Measurements from ENCODE around the gene MUC6.

Gene MUC6

DNA sequence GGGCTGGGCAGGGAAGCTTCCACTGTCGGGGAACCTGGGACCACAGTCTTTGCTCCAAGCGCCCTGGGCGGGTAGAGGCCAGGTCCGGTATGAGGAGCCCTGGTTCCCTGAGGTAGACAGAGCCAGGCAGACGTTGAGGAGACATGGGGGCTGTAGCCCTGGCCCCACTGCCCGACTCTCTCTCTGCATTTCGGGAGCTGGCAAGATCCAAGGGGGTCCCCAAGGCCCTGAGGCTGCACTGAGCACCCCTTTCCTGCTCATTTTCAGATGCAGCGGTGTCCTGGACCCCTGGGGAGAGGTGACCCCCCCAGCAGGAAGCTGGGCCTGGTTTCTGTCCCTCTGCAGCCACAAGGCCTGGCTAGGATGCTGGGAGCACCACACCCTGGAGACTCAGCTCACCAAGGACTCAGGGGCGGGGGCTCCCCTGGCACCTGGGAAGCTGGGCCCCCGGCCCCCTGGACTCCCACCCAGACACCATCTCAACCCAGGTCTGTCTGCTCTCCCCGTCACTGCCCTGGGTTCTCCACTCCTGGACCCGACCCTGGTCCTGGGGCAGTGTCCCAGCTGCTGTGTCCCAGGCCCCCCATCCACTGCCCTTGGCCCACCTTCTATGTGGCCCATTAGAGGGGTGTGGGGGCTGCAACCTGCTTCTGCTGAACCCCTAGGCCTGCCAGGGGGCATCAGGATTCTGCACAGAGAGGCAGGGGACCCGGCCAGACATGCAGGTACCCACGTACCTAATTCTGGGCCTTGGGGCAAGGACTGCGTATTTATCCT, 15.0 kb upstream of the MUC6 start:
- DNase-seq, result no peak

DNA sequence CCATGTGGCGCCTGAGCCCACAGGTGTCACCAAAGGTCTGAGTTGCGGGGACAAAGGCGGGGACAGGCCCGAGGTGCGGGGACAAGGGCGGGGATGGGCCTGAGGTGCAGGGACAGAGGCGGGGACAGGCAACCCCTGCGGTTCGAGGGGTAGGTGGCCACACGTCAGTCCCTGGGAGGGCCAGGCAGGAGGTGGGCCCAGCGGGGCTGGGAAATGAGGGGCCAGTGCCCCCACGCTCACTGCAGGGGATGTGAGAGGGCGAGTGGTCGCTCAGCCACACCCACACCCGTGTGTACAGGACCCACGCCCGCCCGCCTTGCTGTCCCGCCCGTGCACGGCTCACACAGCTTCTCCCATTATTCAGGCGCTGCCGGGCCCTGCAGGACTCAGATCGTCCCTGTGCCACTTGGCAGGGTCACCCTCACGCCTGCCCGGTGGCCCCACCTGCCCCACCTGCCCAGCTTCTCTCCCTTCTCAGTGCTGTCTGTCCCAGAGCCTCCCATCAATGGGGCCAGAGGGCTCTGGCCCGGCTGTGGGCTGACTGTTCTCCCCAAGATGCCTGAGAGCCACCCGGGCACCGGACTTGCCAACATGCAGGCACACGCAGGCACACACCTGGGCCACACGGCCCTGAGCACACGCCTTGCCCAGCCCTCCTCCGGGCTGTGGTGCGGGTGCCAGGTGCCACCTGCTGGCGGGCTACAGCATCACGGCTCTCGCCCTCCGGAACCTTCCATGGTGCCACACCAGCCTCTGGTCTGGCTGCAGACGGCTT, 14.2 kb upstream of the MUC6 start:
- peak; percentile 59 to 70 for DNase-seq

DNA sequence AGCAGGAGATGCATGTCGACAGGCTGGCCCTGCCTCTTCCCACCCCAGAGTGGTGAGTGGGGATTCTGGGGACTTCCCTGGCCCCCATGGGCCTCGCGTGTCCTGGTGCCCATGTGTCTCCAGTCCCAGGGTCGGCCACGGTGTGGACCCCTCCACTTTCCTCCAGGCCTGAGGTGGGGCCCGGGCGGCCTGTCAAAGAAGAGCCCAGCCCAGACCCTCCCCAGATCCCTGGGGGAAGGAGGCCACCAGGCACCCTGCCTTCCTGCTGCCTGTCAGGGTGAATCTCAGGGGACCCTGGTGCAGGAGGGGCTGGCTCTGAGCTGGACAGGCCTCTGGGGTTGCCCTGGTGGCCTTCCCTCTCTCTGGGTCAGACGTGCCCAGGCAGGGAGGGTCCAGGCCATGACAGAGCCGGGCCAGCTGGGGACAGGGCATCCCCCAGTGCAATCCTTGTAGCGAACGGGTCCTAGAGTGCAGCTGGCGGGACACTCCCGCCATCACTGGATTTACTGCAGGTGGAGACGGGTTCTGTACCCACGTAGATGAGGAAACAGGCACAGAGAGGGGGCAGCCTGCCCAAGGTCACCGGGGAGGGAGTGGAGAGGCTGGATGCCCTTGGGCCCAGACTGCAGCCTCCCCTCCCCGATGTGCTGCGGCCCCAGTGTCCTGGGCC, 13.5 kb upstream of the MUC6 start:
- DNase-seq, result no peak

DNA sequence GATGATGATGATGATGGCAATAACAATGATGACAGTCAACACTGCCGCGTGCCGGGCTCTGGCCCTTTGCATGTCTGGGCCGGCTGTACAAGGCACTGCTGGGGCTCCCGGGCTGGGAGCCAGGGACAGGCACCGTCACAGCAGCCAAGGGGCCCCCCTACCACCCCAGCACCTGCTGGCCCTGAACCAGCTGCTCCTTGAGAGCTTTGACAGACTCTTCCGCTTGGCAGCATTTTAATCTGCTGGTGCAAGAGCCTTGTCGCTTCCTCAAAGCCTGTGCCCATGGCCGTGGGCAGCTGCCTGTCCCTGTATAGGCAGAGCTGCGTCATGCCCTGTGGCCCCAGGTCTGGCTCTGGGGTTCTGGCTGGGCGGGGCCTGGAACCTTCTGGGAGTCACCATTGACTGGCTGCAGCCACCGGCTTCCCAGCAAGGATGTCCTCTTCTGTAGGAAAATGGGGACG, 12.9 kb upstream of the MUC6 start:
- DNase-seq, result no peak

DNA sequence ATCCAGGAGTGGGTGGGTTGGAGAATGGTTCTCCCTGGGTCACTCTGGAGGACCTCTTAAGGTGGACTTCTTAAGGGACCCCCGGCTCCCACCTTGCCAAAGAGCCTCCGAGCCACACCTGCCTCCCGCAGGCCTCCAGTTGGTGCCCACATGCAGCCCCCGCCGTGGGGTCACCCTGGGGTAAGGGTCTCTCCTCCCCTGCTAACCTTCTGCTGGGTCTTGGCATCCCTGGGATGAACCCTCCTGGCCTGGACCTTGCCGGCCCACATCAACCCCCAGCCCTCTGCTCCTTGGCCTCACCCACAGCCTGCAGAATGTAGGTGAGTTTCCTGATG, 12.5 kb upstream of the MUC6 start:
- DNase-seq, result no peak

DNA sequence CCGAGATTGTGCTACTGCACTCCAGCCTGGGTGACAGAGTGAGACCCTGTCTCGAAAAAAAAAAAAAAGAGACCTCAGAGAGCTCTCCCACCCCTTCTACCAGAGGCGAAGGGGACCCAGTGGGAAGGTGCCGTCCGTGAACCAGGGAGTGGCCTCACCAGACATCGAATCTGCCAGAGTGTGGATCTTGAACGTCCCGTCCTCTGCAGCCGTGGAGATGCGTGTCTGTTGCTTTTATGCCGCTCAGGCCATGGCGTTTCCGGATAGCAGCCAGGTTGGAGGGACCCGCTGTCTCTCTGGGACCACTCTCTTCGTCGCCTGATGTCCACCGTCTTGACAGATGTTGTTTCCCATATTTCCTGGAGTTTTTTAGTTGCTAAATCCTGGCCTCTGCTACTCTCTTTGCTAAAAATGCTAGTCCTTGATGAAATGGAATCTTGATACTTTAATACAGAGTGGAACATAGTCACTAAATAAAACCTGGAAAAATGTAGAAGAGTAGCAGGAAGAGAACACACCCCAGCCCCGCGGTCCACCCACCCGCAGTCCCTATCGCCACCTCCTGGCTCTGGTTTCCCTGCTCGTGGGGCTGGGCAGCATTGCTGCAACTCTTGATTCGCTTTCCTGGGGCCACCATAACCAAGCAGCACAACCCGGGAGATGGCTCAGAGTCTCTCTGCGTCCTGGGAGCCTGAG, 12.0 kb upstream of the MUC6 start:
- DNase-seq, result no peak

DNA sequence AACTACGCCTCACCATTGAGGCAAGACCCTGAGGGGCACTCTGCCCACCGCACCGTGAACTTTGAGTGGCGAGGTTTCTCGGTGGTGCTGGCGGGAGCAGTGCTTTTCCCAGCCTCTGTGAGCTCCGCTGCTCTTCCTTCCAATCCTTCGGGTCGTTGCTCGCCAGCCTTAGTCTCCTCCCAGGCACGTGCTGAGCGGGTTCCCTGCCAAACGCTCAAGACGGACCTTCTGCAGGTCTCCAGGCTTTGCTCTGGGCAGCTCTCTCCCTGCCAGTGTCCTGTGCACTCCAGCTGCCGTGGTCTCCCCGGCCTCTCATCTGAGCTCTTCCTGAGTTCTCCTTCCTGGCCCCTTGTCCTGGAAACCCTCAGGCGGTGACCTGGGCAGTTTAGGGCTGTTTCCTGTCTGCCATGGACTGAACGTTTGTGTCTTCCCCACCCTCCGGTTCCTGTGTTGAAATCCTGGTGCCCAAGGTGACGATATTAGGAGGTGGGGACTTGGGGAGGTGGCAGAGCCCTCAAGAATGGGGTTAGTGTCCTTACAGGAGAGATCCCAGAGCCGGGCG, 11.2 kb upstream of the MUC6 start:
- no peak for DNase-seq

DNA sequence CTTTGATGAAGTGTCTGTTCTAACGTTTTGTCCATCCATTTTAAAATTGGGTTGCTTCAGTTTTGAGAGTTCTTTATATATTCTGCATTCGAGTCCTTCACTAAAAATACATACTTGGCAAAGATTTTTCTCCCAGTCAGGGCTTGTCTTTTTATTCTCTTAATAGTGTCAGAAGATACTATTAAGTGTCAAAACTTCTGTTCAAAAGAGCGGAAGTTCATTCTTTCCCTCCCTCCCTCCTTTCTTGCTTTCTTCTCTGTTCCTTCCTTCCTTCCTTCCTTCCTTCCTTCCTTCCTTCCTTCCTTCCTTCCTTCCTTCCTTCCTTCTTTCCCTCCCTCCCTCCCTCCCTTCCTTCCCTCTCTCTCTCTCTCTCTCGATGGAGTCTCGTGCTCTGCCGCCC, 7.6 kb upstream of the MUC6 start:
- no peak for DNase-seq

DNA sequence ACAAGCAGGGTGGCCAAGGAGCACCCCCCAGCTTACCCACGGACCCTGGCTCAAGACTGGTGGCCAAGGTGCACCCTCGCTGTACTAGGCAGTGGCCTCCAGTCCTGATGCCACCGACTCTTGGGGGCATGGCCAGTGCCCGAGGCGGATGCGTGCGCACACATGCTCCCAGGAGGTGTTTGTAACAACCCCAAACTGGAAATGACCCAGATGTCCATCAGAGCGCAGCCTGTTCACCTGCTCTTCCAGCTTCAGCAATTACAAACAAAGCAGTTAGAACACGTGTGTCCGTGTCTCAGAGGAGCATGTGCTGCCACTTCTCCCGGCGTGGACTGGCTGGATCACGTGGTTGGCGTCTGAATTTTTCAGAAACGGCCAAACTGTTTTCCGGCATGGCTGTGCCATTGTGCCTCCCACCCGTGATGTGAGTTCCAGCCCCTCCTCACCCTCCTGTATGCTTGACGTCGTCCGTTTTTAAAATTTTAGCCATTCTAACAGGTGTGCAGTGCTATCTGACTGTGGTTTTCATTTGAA, 7.1 kb upstream of the MUC6 start:
- DNase-seq, result no peak

DNA sequence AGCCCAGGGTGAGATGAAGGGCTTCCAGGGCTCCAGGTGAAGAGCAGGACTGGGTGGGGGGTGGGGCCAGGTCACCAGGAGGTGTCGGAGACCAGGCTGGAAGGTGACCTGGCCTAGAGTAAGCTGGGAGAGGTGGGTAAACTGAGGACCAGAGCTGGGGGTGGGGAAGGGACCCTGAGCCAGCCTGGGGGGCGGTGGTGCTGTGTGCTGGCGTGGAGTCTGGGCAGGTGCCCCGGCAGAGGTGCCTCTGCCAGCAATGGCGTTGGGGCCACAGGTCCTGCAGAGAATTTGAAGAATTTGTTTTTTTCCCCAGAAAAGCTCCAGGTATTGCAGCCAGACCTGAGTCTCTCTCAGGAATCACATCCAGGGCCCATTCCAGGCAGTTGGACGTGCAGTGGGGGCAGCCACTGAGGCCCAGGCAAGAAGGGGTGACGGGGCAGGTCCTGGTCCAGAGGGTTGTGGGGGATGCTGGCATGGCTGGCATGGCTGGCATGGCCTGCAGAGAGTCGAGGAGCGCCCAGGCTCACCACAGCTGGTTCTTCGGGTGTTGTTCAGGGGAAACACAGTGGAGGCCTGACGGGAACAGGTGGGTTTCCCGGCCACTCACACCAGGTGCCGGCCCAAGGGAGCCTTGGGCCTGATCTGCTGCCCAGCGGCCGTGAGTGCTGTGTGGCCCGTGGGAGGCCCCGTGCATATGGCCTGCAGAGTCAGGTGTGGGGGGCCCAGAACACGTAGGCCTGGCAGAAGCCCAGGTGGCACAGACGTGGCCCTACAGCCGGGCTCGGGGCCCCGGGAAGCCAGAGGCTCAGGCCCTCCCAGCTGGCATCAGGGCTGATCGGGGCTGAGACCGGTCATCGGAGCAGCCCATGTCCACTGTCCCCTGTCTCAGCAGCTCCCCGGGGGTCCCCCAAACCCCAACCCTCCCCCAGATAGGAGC, 6.4 kb upstream of the MUC6 start:
- no peak for DNase-seq

DNA sequence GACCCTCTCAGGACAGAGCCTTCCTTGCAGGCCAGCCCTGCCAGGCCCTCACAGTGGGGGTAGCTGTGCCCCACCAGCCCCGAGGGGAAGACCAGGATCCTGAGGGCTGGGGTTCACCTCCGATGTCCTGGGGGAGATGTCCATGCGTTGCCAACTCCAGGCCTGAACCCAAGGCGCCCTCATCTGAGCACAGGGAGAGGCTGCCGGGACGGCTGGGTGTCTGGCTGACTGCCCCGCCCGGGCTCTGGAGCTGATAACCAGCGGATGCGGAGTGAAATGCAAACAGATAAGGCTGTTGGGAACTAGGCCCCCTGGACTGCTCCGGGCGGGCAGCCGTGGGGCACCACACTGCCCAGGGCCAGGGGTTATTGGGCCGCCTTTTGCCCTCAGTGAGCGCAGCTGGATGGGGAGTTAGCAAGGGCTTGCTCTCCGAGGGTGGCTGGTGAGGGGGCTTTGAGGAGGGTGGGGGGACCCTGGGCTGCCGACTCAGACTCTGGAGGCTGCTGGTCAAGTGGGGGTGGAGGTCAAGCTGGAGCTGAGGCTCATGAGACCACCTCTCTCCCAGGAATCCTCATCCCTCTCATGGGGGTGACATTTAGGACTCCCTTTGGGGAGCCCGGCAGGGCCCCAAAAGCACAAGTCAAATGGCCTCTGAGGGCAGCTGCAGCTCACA, 5.6 kb upstream of the MUC6 start:
- DNase-seq, result no peak

DNA sequence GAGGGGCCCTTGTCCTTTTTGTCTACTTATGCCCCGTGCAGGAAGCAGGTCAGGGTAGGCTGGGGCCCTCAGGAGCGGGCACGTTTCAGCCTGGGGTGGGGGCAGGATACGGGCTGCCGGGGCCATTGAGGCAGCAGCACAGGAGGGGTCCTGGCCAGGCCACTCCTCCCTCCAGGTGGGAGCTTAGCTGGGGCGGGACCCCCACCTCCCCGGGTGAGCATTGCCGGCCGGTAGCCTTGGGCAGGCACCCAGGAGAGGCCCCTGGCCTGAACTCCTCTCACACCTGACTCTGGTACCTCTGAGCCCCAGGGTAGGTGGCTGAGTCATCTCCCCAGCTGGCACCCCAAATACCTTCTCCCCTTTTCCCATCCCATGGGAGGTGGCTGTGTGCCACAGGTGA, 5.0 kb upstream of the MUC6 start:
- DNase-seq, result no peak

DNA sequence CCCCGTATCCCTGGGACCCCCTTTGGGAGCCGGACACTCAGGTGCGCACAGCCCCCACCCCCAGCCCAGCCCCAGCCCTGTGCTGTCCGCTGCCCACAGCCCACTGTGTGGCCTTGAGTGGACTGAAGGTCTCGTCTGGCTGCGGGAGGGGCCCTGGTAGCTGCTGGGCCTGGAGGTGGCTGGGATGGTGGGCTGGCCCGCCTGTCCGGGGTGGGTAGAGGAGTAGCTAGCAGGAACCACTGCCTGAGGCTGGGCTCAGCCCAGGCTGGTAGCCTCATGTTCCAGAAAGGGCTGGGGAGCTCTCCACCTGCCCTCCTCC, 4.6 kb upstream of the MUC6 start:
- no peak for DNase-seq

DNA sequence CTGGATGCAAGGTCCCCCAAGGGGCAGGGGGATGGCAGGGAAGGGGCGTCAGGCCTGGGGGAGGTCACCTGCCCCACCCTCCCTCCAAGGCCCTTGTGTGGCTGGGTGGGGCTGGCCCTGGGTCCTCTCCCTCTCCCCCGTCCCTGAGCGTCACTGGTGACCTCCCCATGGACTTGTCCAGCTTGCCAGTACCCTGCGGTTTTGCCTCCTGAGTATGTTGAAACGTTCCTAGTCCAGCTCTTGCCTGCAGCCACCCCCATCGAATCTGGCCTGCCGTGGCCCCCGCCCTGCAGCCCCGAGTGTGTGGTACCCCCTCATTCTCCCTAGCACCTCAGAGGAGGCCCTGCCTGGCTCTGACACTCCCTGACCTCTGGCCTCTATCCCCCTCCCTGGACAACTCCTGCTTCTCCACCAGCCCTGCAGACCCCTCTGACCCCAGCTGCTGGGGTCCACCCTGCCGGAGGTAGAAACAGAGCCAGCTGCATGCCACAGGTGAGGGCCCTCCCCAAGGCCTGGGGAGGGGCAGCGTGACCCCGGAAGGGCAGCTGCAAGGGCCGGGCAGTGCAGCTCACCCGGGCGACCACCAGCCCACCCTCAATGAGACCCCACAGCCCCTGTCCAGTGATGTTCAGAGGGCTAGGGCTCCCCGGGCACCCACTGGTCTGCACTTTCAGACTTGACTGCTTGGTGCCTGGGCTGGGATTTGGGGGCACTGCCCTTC, 4.1 kb upstream of the MUC6 start:
- DNase-seq, result no peak

DNA sequence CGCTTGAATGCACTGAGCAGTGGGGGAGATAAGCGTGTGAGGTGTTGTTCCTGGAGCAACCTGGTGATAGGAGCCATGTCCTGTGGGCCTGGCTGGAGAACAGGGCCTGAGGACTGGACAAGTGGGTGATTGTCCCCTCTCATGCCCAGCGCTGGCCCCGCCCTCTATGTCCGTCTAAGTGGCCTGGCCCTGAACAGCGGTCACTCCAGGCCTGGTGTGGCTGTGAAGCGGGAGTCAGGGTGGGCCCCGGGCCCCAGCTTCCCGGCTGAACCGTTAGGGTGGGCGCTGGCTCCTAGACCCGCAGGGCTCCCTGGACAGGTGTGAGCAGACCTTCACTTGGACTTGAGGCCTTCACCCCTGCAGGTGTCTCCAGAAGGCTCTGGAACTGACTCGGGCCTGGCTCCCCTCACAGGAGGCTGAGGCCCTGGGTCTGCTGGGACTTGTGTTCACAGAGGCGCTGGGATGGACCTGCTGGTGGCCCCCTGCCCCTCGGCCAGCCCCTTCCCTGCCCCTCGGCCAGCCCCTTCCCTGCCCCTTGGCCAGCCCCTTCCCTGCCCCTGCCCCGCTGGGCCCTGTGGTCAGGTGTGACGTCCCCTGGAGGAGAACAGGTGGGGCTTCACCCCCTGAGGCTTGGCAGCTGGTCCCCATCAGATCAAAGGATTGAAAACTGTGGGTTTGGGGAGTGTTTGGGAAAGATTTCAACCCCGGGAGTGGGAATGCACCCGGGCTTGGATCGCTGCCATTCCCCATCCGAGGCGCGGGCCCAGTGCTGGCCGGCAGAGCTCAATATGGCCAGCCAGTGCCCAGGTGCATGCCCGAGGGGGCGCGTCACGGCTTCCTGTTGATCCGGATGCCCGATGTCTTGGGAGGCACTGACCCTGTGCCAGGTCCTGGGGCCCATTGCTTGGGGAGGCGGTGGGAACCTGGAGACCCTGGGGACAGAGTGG, 3.2 kb upstream of the MUC6 start:
- no peak for DNase-seq

DNA sequence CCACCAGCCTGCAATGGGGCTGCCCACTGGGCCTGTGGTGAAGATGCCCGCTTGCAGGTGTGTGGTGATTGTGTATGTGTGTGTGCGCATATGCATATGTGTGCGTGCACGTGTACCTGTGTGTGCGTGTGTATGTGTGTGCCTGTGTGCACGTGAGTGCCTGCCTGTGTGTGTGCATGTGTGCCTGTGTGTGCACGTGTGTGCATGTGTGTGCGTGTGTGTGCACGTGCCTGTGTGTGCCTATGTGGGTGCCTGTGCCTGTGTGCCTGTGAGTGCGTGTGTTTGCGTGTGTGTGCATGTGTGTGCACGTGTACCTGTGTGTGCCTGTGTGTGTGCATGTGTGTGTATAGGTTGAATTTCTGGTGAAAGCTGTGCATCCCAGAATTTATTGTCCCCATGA, 2.4 kb upstream of the MUC6 start:
- DNase-seq, result no peak

DNA sequence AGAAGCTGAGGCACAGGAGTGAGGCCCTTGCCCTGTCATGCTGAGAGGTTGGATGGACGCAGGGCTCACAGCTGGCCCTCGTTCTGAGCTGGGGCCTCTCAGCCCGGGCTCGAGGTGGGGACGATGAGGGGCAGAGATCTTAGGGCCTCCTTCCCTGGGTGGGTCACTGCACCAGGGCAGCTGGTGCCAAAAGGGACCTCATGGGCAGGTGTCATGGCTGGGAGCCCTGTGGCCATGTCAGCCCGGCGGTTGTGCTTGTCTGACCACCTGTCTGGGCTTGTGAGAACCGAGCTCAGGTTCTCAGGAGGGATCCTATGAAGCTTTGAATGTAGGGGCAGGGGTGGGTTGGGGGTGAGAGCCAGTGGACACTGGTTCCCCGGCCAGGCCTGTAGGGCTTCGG, 1.8 kb upstream of the MUC6 start:
- no peak for DNase-seq

DNA sequence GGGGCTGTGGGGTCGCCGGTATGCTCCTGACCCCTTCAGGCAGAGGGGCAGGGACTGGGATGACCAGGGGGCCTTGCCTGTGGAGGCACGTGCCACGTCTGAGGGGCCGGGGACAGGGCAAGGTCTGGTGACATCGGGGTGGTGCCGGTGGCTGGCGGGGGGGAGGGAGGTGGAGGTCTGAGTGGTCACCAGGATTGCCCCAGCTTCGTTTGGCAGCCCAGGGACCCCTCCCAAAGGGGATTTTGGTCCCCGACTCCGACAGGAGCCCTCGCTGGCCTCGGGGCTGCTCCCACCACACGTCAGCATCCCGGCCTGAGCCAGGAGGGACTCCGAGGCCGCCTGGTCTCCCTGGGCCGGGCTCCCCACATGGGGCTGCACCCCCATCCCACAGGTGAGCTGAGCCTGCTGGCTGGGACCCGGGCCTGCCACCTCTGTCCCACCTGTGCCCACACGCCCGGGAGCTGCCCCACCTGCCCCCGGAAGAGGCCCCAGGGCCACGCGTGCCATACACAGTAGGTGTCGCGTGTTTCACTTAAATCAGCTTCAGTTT, 1.1 kb upstream of the MUC6 start:
- no peak for DNase-seq

DNA sequence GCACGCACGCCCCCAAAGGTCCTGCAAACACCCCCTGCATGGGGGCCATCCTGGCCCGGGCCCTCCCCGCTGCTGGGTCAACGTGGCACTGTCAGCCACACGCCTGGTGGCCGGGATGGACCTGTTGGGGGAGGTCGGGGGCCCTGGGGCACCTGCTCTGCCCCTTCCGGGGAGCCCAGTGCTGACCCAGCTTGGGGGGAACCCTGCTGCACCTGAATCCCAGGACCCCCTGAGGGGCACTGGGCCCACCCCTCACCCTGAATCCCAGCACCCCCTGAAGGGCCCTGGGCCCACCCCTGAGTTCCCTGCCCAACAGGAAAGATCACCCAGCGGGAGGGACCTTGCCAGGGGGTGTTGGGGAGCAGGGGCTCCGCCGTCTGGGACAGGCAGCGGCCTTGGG, 413 bp upstream of the MUC6 start:
- no peak for DNase-seq
